OCI-LY7 (cell line): ENCODE measurements around the gene PPP2R1B. TPM values are rescaled to one million over a fixed set of nuclear protein-coding genes. Genes with fewer than 3 reads are reported as not detected.

Source experiments
- BruUV-seq: library from RNA; stranded (reverse); fragments of 400-500 nt; replicated peaks from 2 replicates; lab custom pipeline; 2021; lab: Mats Ljungman, UMichigan
- CTCF ChIA-PET: fragments of 300-600 bp; sonication (Branson Sonifier 250); formaldehyde crosslinking; loops from one replicate; lab custom pipeline; 2022; ENCODE audit warnings: antibody characterized with exemption; ENCODE audit not compliant: unreplicated experiment; lab: Charles Lee
- POLR2A ChIA-PET: fragments of 300-600 bp; sonication (Branson Sonifier 250); formaldehyde crosslinking; loops from one replicate; lab custom pipeline; 2022; ENCODE audit warnings: antibody characterized with exemption; lab: Charles Lee
- DNase-seq: peaks from one replicate; pipeline ENCODE4 v3.0.0-alpha.2; 2015; ENCODE audit warnings: low spot score
- H2AFZ ChIP-seq: fragments of 200-600 bp; sonication (generic), shearing (Covaris generic); 2 replicates; pipeline ENCODE4 v1.6.1; 2014; ENCODE audit warnings: mild to moderate bottlenecking, antibody characterized with exemption, low read length, moderate library complexity
- H3K27ac ChIP-seq: fragments of 200-600 bp; sonication (generic); 2 replicates; pipeline ENCODE4 v1.5.1; 2014; ENCODE audit warnings: mixed run types, low read depth, mild to moderate bottlenecking, moderate library complexity, low read length, inconsistent platforms; ENCODE audit not compliant: poor library complexity, severe bottlenecking
- H3K36me3 ChIP-seq: fragments of 200-600 bp; sonication (generic); 2 replicates; pipeline ENCODE4 v1.6.1; 2014; ENCODE audit warnings: mild to moderate bottlenecking, antibody characterized with exemption, low read length, moderate library complexity, mixed read lengths; ENCODE audit not compliant: insufficient read depth
- H3K4me1 ChIP-seq: fragments of 200-600 bp; sonication (generic); 2 replicates; pipeline ENCODE4 v1.5.1; 2014; ENCODE audit warnings: mild to moderate bottlenecking, low read length; ENCODE audit not compliant: insufficient read depth, poor library complexity, severe bottlenecking
- H3K4me2 ChIP-seq: fragments of 200-600 bp; sonication (generic); 2 replicates; pipeline ENCODE4 v1.6.1; 2014; ENCODE audit warnings: mild to moderate bottlenecking, low read length
- H3K4me3 ChIP-seq: fragments of 200-600 bp; sonication (generic); 2 replicates; pipeline ENCODE4 v1.5.1; 2014; ENCODE audit warnings: mild to moderate bottlenecking, low read depth, low read length; ENCODE audit not compliant: poor library complexity, severe bottlenecking
- H3K79me2 ChIP-seq: fragments of 200-600 bp; sonication (generic); 2 replicates; pipeline ENCODE4 v1.6.1; 2016; ENCODE audit warnings: low read depth, mild to moderate bottlenecking, low read length, moderate library complexity, mixed read lengths; ENCODE audit not compliant: insufficient read depth
- H3K9me2 ChIP-seq: fragments of 200-600 bp; sonication (generic); 2 replicates; pipeline ENCODE4 v1.6.1; 2016; ENCODE audit warnings: mild to moderate bottlenecking, low read length, mixed read lengths; ENCODE audit not compliant: insufficient read depth
- H3K9me3 ChIP-seq: fragments of 200-600 bp; sonication (generic); 2 replicates; pipeline ENCODE4 v1.6.1; 2014; ENCODE audit warnings: mild to moderate bottlenecking, mixed run types, low read length, mixed read lengths
- H4K20me1 ChIP-seq: fragments of 200-600 bp; sonication (generic); 2 replicates; pipeline ENCODE4 v1.6.1; 2014; ENCODE audit warnings: mild to moderate bottlenecking, antibody characterized with exemption, low read length, moderate library complexity, mixed read lengths; ENCODE audit not compliant: insufficient read depth
- CTCF ChIP-seq: fragments of 200-600 bp; sonication (generic); conservative IDR thresholded peaks from 2 replicates; pipeline ENCODE4 v1.5.1; 2014; ENCODE audit warnings: mild to moderate bottlenecking, antibody characterized with exemption, low read length, moderate library complexity, mixed read lengths
- EZH2phosphoT487 ChIP-seq: fragments of 200-600 bp; sonication (generic); IDR thresholded peaks from 2 replicates; pipeline ENCODE4 v1.6.1; 2018; ENCODE audit warnings: low read depth, borderline replicate concordance, mild to moderate bottlenecking, mixed run types, antibody characterized with exemption, low read length, moderate library complexity, mixed read lengths
- intact Hi-C: fragments of 100-400 bp; cut with micrococcal nuclease; formaldehyde crosslinking; loops from one replicate; pipeline ENCODE4 v1.10.0; 2022; ENCODE audit not compliant: unreplicated experiment
- total RNA-seq, 2 experiments: library from RNA; depleted of rRNA in 1 of 2; stranded (reverse); fragments of >200 nt in 1 of 2; shearing (Covaris generic) in 1 of 2; gene quantifications; 2 replicates each; pipeline ENCODE4 v1.2.3, GENCODE V29; 2014 to 2022

PPP2R1B gene
- total RNA-seq, 2 experiments from 2014 or later: 50.6 to 84.2 TPM

GRCh38 chr11:111756097-111756496 lies 10.1 kb downstream of the PPP2R1B start:
- Histone ChIP-seq H3K9me2 (no peaks in the 10 kb centered on the region), H3K9me3 (no peaks in the 10 kb centered on the region), H3K27ac (no peak overlapping the region), H3K4me2 (no peak overlapping the region), H4K20me1 (no peaks in the 10 kb centered on the region), H3K79me2 (no peaks in the 10 kb centered on the region), H3K4me1 (no peaks in the 10 kb centered on the region), H2AFZ (no peak overlapping the region), H3K36me3 (peaks cover 99% of the 10 kb centered on the region), H3K4me3 (no peak overlapping the region)
- POLR2A ChIA-PET: interaction anchor here (0.5 to 1.1 kb wide), 5 partner anchors 14 to 209 kb away, joined by 3 to 6 read pairs (median 4); no protein-coding TSS in a partner anchor
- intact Hi-C loops: no loop called here
- no TSS peak for BruUV-seq
- CTCF ChIA-PET: no interaction called here
- no peak for DNase-seq
- TF ChIP-seq EZH2phosphoT487 (no peak), CTCF (no peak)

- Histone ChIP-seq H3K9me3 (no peaks in the 10 kb centered on the region), H4K20me1 (no peaks in the 10 kb centered on the region), H3K4me2 (no peak overlapping the region), H2AFZ (no peak overlapping the region), H3K9me2 (no peaks in the 10 kb centered on the region), H3K27ac (no peak overlapping the region), H3K4me3 (no peak overlapping the region), H3K4me1 (no peaks in the 10 kb centered on the region), H3K36me3 (peaks cover 97% of the 10 kb centered on the region), H3K79me2 (no peaks in the 10 kb centered on the region)
- no TSS peak for BruUV-seq
- intact Hi-C loops: no loop called here
- no peak for TF ChIP-seq CTCF
- TF ChIP-seq EZH2phosphoT487: no peak
- DNase-seq: no peak
- ChIA-PET CTCF (no interaction called here), POLR2A (no interaction called here)
Measured at GRCh38 chr11:111749646-111750045, 16.5 kb downstream of the PPP2R1B start.

GRCh38 chr11:111748035-111748804 lies 18.0 kb downstream of the PPP2R1B start:
- Histone ChIP-seq H3K36me3 (peaks cover 97% of the 10 kb centered on the region), H3K4me2 (no peak overlapping the region), H3K9me3 (no peaks in the 10 kb centered on the region), H4K20me1 (no peaks in the 10 kb centered on the region), H3K4me1 (no peaks in the 10 kb centered on the region), H3K79me2 (no peaks in the 10 kb centered on the region), H2AFZ (no peak overlapping the region), H3K9me2 (no peaks in the 10 kb centered on the region), H3K4me3 (no peak overlapping the region), H3K27ac (no peak overlapping the region)
- TF ChIP-seq EZH2phosphoT487 (no peak), CTCF (no peak)
- no peak for DNase-seq
- BruUV-seq: no TSS peak
- ChIA-PET POLR2A (interaction anchor here (1.5 kb wide), 1 partner anchor 12 kb away, joined by 5 read pairs; no protein-coding TSS in a partner anchor), CTCF (no interaction called here)
- intact Hi-C loops: no loop called here
